T-cell (primary cell): ENCODE results near the gene PRCC. TPM values are rescaled to one million over a fixed set of nuclear protein-coding genes. Genes with fewer than 3 reads are reported as not detected.

Experiments
- ATAC-seq, 4 experiments: fragments of 200-7000 bp in 3 of 4; fragments of 150-1000 bp in 1 of 4; cut with Tn5 transposase; replicated peaks in 1 of 4; 1 replicate in 3 of 4; 2 replicates in 1 of 4; pipeline ENCODE4 v1.10.0; 2021; ENCODE audit warnings: moderate library complexity in 3 of 4, mild to moderate bottlenecking in 2 of 4, moderate number of reproducible peaks in 1 of 4
- CTCF ChIA-PET, 2 donors: fragments of 300-600 bp; sonication (Branson Sonifier 250); formaldehyde crosslinking; loops; one replicate each; lab custom pipeline; 2022; ENCODE audit warnings: antibody characterized with exemption in 2 of 2; lab: Charles Lee
- POLR2A ChIA-PET, 2 donors: fragments of 300-600 bp; sonication (Branson Sonifier 250); formaldehyde crosslinking; loops; one replicate each; lab custom pipeline; 2022; ENCODE audit warnings: antibody characterized with exemption in 2 of 2; lab: Charles Lee
- DNase-seq, 35 experiments: peaks; one replicate each; pipeline versions ENCODE4 v3.0.0 to v3.0.0-alpha.2; 2013 to 2023
- H3K27ac ChIP-seq: one replicate; pipeline ENCODE4 v1.5.1; 2013; ENCODE audit warnings: low read length
- H3K27me3 ChIP-seq, 2 experiments: replicated peaks in 1 of 2; 1 replicate in 1 of 2; 2 replicates in 1 of 2; pipeline versions ENCODE4 v1.6.1 to v1.7.0; 2013; ENCODE audit warnings: low read length in 1 of 2, mixed read lengths in 1 of 2; ENCODE audit not compliant: control insufficient read depth in 2 of 2, insufficient read depth in 2 of 2; ENCODE audit errors: extremely low read depth in 1 of 2
- H3K36me3 ChIP-seq, 2 donors: 1 replicate in 1 of 2; 2 replicates in 1 of 2; pipeline versions ENCODE4 v1.6.1 to v1.7.0; 2013; ENCODE audit warnings: low read length in 1 of 2; ENCODE audit not compliant: control insufficient read depth in 2 of 2, insufficient read depth in 1 of 2; ENCODE audit errors: extremely low read depth in 1 of 2
- H3K4me1 ChIP-seq, 2 experiments: 1 replicate in 1 of 2; 2 replicates in 1 of 2; pipeline versions ENCODE4 v1.6.1 to v1.7.0; 2013; ENCODE audit warnings: low read length in 2 of 2, mixed read lengths in 1 of 2; ENCODE audit not compliant: insufficient read depth in 2 of 2, control insufficient read depth in 1 of 2; ENCODE audit errors: extremely low read depth in 1 of 2
- H3K4me3 ChIP-seq, 2 donors: 1 replicate in 1 of 2; 2 replicates in 1 of 2; pipeline versions ENCODE4 v1.5.1 to v1.7.0; 2013; ENCODE audit warnings: mild to moderate bottlenecking in 2 of 2, low read length in 1 of 2, moderate library complexity in 1 of 2; ENCODE audit not compliant: control insufficient read depth in 1 of 2; ENCODE audit errors: extremely low read depth in 1 of 2
- H3K9me3 ChIP-seq: 2 replicates; pipeline ENCODE4 v1.7.0; 2013
- H3K27ac Mint-ChIP-seq, 2 donors: one replicate each; pipeline ENCODE4 v1.8.0; 2020 to 2021; ENCODE audit warnings: mild to moderate bottlenecking in 2 of 2, mixed read lengths in 2 of 2
- H3K27me3 Mint-ChIP-seq, 2 donors: one replicate each; pipeline ENCODE4 v1.8.0; 2021 to 2022; ENCODE audit warnings: mixed read lengths in 2 of 2
- H3K36me3 Mint-ChIP-seq: one replicate; pipeline ENCODE4 v1.8.0; 2021; ENCODE audit warnings: mixed read lengths
- H3K4me1 Mint-ChIP-seq, 3 donors: one replicate each; pipeline ENCODE4 v1.8.0; 2020 to 2022; ENCODE audit warnings: mixed read lengths in 3 of 3, mild to moderate bottlenecking in 1 of 3
- H3K4me3 Mint-ChIP-seq, 3 donors: one replicate each; pipeline ENCODE4 v1.8.0; 2020 to 2022; ENCODE audit warnings: mild to moderate bottlenecking in 3 of 3, mixed read lengths in 3 of 3, moderate library complexity in 3 of 3
- H3K9me3 Mint-ChIP-seq, 3 donors: one replicate each; pipeline ENCODE4 v1.8.0; 2020 to 2022; ENCODE audit warnings: mixed read lengths in 3 of 3
- WGBS: methylation state at CpG from one replicate; pipeline ENCODE4 v1.1.5; 2013; ENCODE audit warnings: missing lambda C conversion rate; ENCODE audit not compliant: insufficient coverage; 5-methylcytosine and 5-hydroxymethylcytosine counted together
- total RNA-seq, 35 experiments: library from RNA in 6 of 35; stranded (reverse) in 6 of 35; fragments of 120-200 nt in 1 of 35; gene quantifications; one replicate each; pipeline versions ENCODE4 v1.2.1 to v1.2.4 and lab custom pipeline; 2013 to 2026

PRCC gene
- total RNA-seq, 5 donors from 2014 or later (not counting 1 experiment from before 2014, with no cell fraction given), result 55.3 to 67.7 (median 65.4) TPM

DNA sequence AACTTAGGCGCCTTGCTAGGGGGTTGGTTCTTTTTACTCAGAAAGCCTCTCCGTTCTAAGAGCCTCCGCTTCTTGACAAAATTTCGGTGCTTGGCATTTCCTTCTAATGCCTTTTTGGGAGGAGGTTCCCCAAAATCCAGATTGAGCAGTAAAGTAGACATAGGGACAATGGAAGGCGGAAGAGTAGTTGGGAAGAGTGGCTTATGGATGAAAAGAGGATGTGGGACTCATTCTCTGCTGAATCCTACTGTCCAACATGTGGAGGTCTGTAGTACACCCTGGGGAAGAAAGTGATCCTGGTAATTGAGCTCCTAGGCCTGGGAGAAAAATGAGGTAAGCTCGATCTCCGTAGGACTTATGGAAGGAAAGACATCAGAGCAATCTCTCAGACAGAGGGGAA is 39.8 kb upstream of the PRCC start:
- ATAC-seq (no peak), DNase-seq (no peak)
- WGBS, result 27% methylated on average over 3 of the region's 7 CpGs
- no peaks in the 10 kb centered on the region for H3K9me3 ChIP-seq
- no peak overlapping the region for H3K4me3 Mint-ChIP-seq
- ChIA-PET POLR2A (interaction anchor here (0.6 to 2.1 kb wide), 4 partner anchors 12 to 37 kb away, joined by 3 to 29 read pairs (median 6); partner anchors contain the start of genes HDGF (in 1 of the 2) and MRPL24 (in 1 of the 2)), CTCF (interaction anchor here (0.5 to 4.7 kb wide), 13 partner anchors 14 to 612 kb away, joined by 3 to 68 read pairs (median 16); partner anchors contain the start of genes CRABP2 (in 1 of the 2), HDGF (in 1 of the 2), MRPL24 (in 1 of the 2) and NTRK1 (in 1 of the 2))
- peaks cover 26 to 52% of the 10 kb centered on the region in 2 experiments for H3K4me1 ChIP-seq
- peak overlapping the region; percentile 91 to 97 for H3K4me3 ChIP-seq
- no peaks in the 10 kb centered on the region for H3K9me3 Mint-ChIP-seq
- H3K27ac Mint-ChIP-seq, result peak overlapping the region; percentile 86 to 94
- peak overlapping the region; percentile 100 for H3K27ac ChIP-seq
- no peaks in the 10 kb centered on the region for H3K27me3 ChIP-seq
- H3K36me3 Mint-ChIP-seq, result peaks cover 17% of the 10 kb centered on the region
- H3K27me3 Mint-ChIP-seq, result no peaks in the 10 kb centered on the region
- peaks cover 23 to 32% (median 30%) of the 10 kb centered on the region in 3 donors for H3K4me1 Mint-ChIP-seq
- peaks cover 0 to 30% of the 10 kb centered on the region in 2 donors for H3K36me3 ChIP-seq

DNA sequence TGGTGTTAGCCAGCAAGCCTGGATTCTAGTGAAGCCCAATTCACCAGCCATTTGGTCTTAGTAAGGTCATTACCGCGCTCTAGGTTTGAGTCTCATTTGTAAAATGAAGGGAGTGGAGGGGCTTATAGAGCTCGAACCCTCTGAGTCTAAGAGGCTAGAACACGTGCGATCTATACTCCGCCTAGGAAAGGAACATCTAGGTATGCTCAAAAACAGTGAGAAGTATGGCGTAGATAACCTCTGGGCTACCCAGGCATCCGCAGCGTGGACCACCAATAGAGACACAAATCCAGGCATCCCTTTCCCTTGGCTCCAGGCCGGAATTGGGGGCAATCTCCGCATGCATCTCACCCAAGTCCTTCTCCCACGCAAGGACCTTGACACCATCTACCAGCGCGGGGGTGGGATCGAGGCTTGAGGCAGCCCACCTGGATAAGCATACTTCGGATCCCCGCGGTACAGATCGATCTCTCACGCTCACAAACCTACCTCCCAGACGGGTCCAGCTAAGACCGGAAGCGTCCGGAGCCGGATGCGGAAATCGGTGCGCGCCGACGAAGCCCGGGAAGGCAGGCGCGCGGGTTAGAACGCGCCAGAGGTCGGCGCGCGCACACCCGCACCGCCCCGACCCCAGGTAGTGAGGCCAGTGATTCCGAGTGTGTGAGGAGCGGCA is 39.3 kb upstream of the PRCC start, which contains the start of gene METTL25B:
Gene METTL25B, plus strand, starts transcription at position 544 of the 673 bp plus-strand sequence. CDS start 636 bp downstream, outside the sequence.
- Mint-ChIP-seq H3K4me1 (peaks cover 23 to 32% (median 30%) of the 10 kb centered on the region in 3 donors), H3K4me3 (no peak within 1 kb of the TSS), H3K27me3 (no peaks in the 10 kb centered on the region), H3K27ac (peak within 1 kb of the TSS; percentile 86 to 94), H3K9me3 (no peaks in the 10 kb centered on the region), H3K36me3 (peaks cover 23% of the 10 kb centered on the region)
- Histone ChIP-seq H3K27ac (peak within 1 kb of the TSS; percentile 100), H3K27me3 (no peaks in the 10 kb centered on the region), H3K9me3 (no peaks in the 10 kb centered on the region), H3K4me1 (peaks cover 26 to 52% of the 10 kb centered on the region in 2 experiments), H3K4me3 (peak within 1 kb of the TSS; percentile 91 to 97), H3K36me3 (peaks cover 0 to 28% of the 10 kb centered on the region in 2 donors)
- DNase-seq (peak in 19 of 35 experiments; percentile 48 to 80 (median 61)), ATAC-seq (peak; percentile 64 to 71 (median 69))
- POLR2A ChIA-PET, result interaction anchor here (0.6 to 2.1 kb wide), 6 partner anchors 11 to 42 kb away, joined by 3 to 29 read pairs (median 7); partner anchors contain the start of genes MRPL24 (in 2 of the 2), HDGF (in 1 of the 2) and PRCC (in 1 of the 2)
- CTCF ChIA-PET, result interaction anchor here (0.6 to 4.7 kb wide), 14 partner anchors 13 to 227 kb away, joined by 3 to 68 read pairs (median 6); partner anchors contain the start of genes HDGF (in 1 of the 2), MEF2D (in 1 of the 2), MRPL24 (in 1 of the 2) and NES (in 1 of the 2)
- WGBS, result 0% methylated on average over 30 of the region's 46 CpGs

DNA sequence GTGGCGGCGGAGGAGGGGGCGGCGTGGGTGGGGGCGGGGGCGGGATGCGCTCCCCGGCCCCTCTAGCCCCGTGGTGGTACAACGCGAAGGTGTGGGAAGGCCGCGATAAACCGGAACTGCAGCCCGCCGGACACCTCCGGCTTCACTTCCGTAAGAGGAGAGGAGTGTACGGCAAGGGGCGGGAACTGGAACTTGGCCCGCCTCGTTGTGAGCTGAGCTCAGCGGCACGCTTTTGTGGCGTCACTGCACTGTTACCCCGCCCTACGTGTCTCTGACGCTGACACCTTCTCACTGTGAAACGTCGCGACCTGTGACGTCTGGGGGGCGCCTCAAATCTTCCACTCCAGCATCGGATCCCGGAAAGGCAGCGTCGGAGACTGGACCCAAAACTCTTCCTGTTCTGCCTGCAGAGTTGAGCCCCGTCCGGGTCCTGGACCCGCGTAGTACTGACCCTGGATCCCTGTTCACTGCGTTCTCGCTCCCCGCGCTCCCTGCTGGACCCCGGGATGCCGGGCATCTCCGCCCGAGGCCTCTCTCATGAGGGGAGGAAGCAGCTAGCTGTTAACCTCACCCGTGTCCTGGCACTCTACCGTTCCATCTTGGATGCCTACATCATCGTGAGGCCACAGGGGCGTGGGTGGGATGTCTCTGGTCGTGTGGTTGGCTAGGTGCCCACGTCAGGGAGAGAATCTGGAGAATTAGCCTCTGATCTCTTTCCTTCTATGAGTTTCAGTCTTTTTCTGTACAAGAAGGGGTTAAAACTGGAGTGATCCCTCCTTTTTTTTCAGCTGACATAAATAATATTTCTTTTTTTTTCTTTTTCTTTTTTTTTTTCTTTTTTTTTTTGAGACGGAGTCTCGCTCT is 38.5 kb upstream of the PRCC start, which contains the start of gene ISG20L2:
Gene ISG20L2, minus strand, starts transcription at position 168 of the 864 bp plus-strand sequence. CDS start 1,114 bp downstream, outside the sequence.
- WGBS, result under 1% methylated on average over 36 of the region's 57 CpGs
- Mint-ChIP-seq H3K27ac (peak within 1 kb of the TSS; percentile 86 to 94), H3K27me3 (no peaks in the 10 kb centered on the region), H3K4me3 (no peak within 1 kb of the TSS), H3K9me3 (no peaks in the 10 kb centered on the region), H3K36me3 (peaks cover 18% of the 10 kb centered on the region), H3K4me1 (peaks cover 17 to 25% (median 23%) of the 10 kb centered on the region in 3 donors)
- peak; percentile 91 to 94 (median 92) for ATAC-seq
- H3K9me3 ChIP-seq, result no peaks in the 10 kb centered on the region
- H3K4me1 ChIP-seq, result peaks cover 26 to 49% of the 10 kb centered on the region in 2 experiments
- CTCF ChIA-PET, result interaction anchor here (0.6 to 4.7 kb wide), 14 partner anchors 12 to 1866 kb away, joined by 3 to 68 read pairs (median 4); partner anchors contain the start of genes HDGF (in 1 of the 2), MEF2D (in 1 of the 2), MRPL24 (in 1 of the 2) and NES (in 1 of the 2)
- DNase-seq, result peak; percentile 63 to 99 (median 95)
- POLR2A ChIA-PET, result interaction anchor here (0.5 to 2.1 kb wide), 8 partner anchors 12 to 251 kb away, joined by 3 to 29 read pairs (median 6); partner anchors contain the start of genes MRPL24 (in 2 of the 2), HDGF (in 1 of the 2) and PRCC (in 1 of the 2)
- H3K27ac ChIP-seq, result peak within 1 kb of the TSS; percentile 100
- peak within 1 kb of the TSS; percentile 91 to 97 for H3K4me3 ChIP-seq
- H3K27me3 ChIP-seq, result no peaks in the 10 kb centered on the region
- H3K36me3 ChIP-seq, result peaks cover 2 to 26% of the 10 kb centered on the region in 2 donors

DNA sequence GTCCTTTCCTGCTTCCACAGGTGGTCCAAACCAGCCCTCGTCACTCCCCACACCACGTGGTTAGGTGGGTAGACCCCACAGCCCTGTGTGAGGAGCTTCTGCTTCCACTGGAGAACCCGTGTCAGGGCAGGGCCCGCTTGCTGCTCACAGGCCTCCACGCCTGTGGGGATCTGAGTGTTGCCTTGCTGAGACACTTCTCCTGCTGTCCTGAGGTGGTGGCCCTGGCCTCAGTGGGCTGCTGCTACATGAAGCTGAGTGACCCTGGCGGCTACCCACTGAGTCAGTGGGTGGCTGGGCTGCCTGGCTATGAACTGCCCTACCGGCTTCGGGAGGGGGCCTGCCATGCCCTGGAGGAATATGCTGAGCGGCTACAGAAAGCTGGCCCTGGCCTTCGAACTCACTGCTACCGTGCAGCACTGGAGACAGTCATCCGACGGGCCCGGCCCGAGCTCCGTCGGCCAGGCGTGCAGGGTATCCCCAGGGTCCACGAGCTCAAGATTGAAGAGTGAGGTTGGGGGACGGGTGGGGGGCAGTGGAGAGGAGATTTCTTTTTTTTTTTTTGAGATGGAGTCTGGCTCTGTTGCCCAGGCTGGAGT is 33.2 kb upstream of the PRCC start:
- Mint-ChIP-seq H3K36me3 (peaks cover 12% of the 10 kb centered on the region), H3K4me1 (peaks cover 18 to 20% (median 18%) of the 10 kb centered on the region in 3 donors), H3K27me3 (no peaks in the 10 kb centered on the region), H3K4me3 (no peak overlapping the region), H3K9me3 (no peaks in the 10 kb centered on the region), H3K27ac (no peak overlapping the region)
- Histone ChIP-seq H3K27me3 (no peaks in the 10 kb centered on the region), H3K4me3 (no peak overlapping the region), H3K27ac (no peak overlapping the region), H3K4me1 (peaks cover 0 to 5% of the 10 kb centered on the region in 2 experiments), H3K36me3 (peaks cover 7 to 25% of the 10 kb centered on the region in 2 donors), H3K9me3 (no peaks in the 10 kb centered on the region)
- ATAC-seq, result no peak
- WGBS, result 92% methylated on average over 16 of the region's 20 CpGs
- no peak for DNase-seq
- ChIA-PET CTCF (no interaction called here), POLR2A (interaction anchor here in 1 of 2 donors (0.6 kb wide), 2 partner anchors 37 to 1781 kb away, joined by 4 read pairs; no protein-coding TSS in a partner anchor)

- Histone ChIP-seq H3K9me3 (no peaks in the 10 kb centered on the region), H3K36me3 (peaks cover 11 to 28% of the 10 kb centered on the region in 2 donors), H3K4me1 (peaks cover 11 to 16% of the 10 kb centered on the region in 2 experiments), H3K27me3 (no peaks in the 10 kb centered on the region), H3K27ac (no peak overlapping the region), H3K4me3 (no peak overlapping the region)
- WGBS, result 95% methylated on average over 4 of the region's 10 CpGs
- no peak for DNase-seq
- Mint-ChIP-seq H3K27me3 (no peaks in the 10 kb centered on the region), H3K27ac (peak overlapping the region in 1 of 2 donors; percentile 11), H3K36me3 (peaks cover 19% of the 10 kb centered on the region), H3K4me3 (no peak overlapping the region), H3K9me3 (peaks cover 0 to 3% (median 0%) of the 10 kb centered on the region in 3 donors), H3K4me1 (peaks cover 31 to 37% (median 35%) of the 10 kb centered on the region in 3 donors)
- POLR2A ChIA-PET, result interaction anchor here in 1 of 2 donors (0.9 kb wide), 1 partner anchor 19 kb away, joined by 3 read pairs; no protein-coding TSS in a partner anchor
- ATAC-seq, result no peak
- CTCF ChIA-PET, result interaction anchor here in 1 of 2 donors (1.2 kb wide), 1 partner anchor 12 kb away, joined by 6 read pairs; no protein-coding TSS in a partner anchor
Observed at GRCh38 chr1:156738407-156738806, 28.9 kb upstream of the PRCC start.
